HEK293 (cell line): Measurements from ENCODE around the gene C2CD2L.

Source experiments
- BCL11A ChIP-seq: fragments of 450-650 bp; formaldehyde crosslinking; IDR thresholded peaks from 2 replicates; pipeline ENCODE4 v1.5.1; 2016; ENCODE audit warnings: low read depth, missing biosample characterization, missing genetic modification characterization
- EGR2 ChIP-seq: fragments of 450-650 bp; formaldehyde crosslinking; IDR thresholded peaks from 2 replicates; pipeline ENCODE4 v1.5.1; 2016; ENCODE audit warnings: low read depth, missing biosample characterization, missing genetic modification characterization
- FEZF1 ChIP-seq: fragments of 450-650 bp; formaldehyde crosslinking; IDR thresholded peaks from 2 replicates; pipeline ENCODE4 v1.5.1; 2016; ENCODE audit warnings: missing biosample characterization, missing genetic modification characterization
- KLF8 ChIP-seq: fragments of 450-650 bp; formaldehyde crosslinking; IDR thresholded peaks from 2 replicates; pipeline ENCODE4 v1.5.1; 2016; ENCODE audit warnings: missing biosample characterization, missing genetic modification characterization
- MYNN ChIP-seq: fragments of 450-650 bp; formaldehyde crosslinking; IDR thresholded peaks from 2 replicates; pipeline ENCODE4 v1.5.1; 2016; ENCODE audit warnings: missing biosample characterization, missing genetic modification characterization, borderline replicate concordance
- OSR2 ChIP-seq: fragments of 450-650 bp; formaldehyde crosslinking; IDR thresholded peaks from 2 replicates; pipeline ENCODE4 v1.5.1; 2016; ENCODE audit warnings: missing biosample characterization, missing genetic modification characterization
- PRDM6 ChIP-seq: fragments of 450-650 bp; formaldehyde crosslinking; IDR thresholded peaks from 2 replicates; pipeline ENCODE4 v1.5.1; 2017; ENCODE audit warnings: missing biosample characterization, missing genetic modification characterization
- REPIN1 ChIP-seq: fragments of 450-650 bp; formaldehyde crosslinking; IDR thresholded peaks from 2 replicates; pipeline ENCODE4 v1.5.1; 2017; ENCODE audit warnings: missing biosample characterization, missing genetic modification characterization, low read depth
- TRIM28 ChIP-seq: IDR thresholded peaks from 2 replicates; pipeline ENCODE4 v1.6.1; 2011; ENCODE audit warnings: low read length, control low read depth, borderline replicate concordance
- YY2 ChIP-seq: fragments of 450-650 bp; formaldehyde crosslinking; IDR thresholded peaks from 2 replicates; pipeline ENCODE4 v1.5.1; 2016; ENCODE audit warnings: missing biosample characterization, missing genetic modification characterization
- ZBTB17 ChIP-seq: fragments of 450-650 bp; formaldehyde crosslinking; IDR thresholded peaks from 2 replicates; pipeline ENCODE4 v1.5.1; 2016; ENCODE audit warnings: missing biosample characterization, missing genetic modification characterization
- ZBTB20 ChIP-seq: fragments of 450-650 bp; formaldehyde crosslinking; IDR thresholded peaks from 2 replicates; pipeline ENCODE4 v1.5.1; 2016; ENCODE audit warnings: missing biosample characterization, missing genetic modification characterization
- ZBTB8A ChIP-seq: fragments of 450-650 bp; formaldehyde crosslinking; IDR thresholded peaks from 2 replicates; pipeline ENCODE4 v1.5.1; 2016; ENCODE audit warnings: missing biosample characterization, missing genetic modification characterization
- ZNF114 ChIP-seq: fragments of 450-650 bp; formaldehyde crosslinking; IDR thresholded peaks from 2 replicates; pipeline ENCODE4 v1.5.0; 2017; ENCODE audit warnings: missing biosample characterization, missing genetic modification characterization
- ZNF138 ChIP-seq: fragments of 450-650 bp; formaldehyde crosslinking; IDR thresholded peaks from 2 replicates; pipeline ENCODE4 v1.5.1; 2016; ENCODE audit warnings: missing biosample characterization, missing genetic modification characterization, borderline replicate concordance
- ZNF211 ChIP-seq: fragments of 450-650 bp; formaldehyde crosslinking; IDR thresholded peaks from 2 replicates; pipeline ENCODE4 v1.5.1; 2016; ENCODE audit warnings: low read depth, missing biosample characterization, missing genetic modification characterization
- ZNF23 ChIP-seq: fragments of 450-650 bp; formaldehyde crosslinking; IDR thresholded peaks from 2 replicates; pipeline ENCODE4 v1.5.1; 2016; ENCODE audit warnings: missing biosample characterization, missing genetic modification characterization, borderline replicate concordance
- ZNF24 ChIP-seq: fragments of 450-650 bp; formaldehyde crosslinking; IDR thresholded peaks from 2 replicates; pipeline ENCODE4 v1.5.1; 2016; ENCODE audit warnings: missing biosample characterization, missing genetic modification characterization
- ZNF248 ChIP-seq: fragments of 450-650 bp; formaldehyde crosslinking; IDR thresholded peaks from 2 replicates; pipeline ENCODE4 v1.5.1; 2017; ENCODE audit warnings: missing biosample characterization, missing genetic modification characterization
- ZNF394 ChIP-seq: fragments of 450-650 bp; formaldehyde crosslinking; IDR thresholded peaks from 2 replicates; pipeline ENCODE4 v1.5.1; 2016; ENCODE audit warnings: missing biosample characterization, missing genetic modification characterization, mild to moderate bottlenecking, moderate library complexity, borderline replicate concordance
- ZNF433 ChIP-seq: fragments of 450-650 bp; formaldehyde crosslinking; IDR thresholded peaks from 2 replicates; pipeline ENCODE4 v1.5.1; 2016; ENCODE audit warnings: missing biosample characterization, missing genetic modification characterization, low read depth
- ZNF571 ChIP-seq: fragments of 450-650 bp; formaldehyde crosslinking; IDR thresholded peaks from 2 replicates; pipeline ENCODE4 v1.5.0; 2017; ENCODE audit warnings: missing biosample characterization, missing genetic modification characterization
- ZNF580 ChIP-seq: fragments of 450-650 bp; formaldehyde crosslinking; IDR thresholded peaks from 2 replicates; pipeline ENCODE4 v1.5.1; 2016; ENCODE audit warnings: missing biosample characterization, missing genetic modification characterization
- ZNF610 ChIP-seq: fragments of 450-650 bp; formaldehyde crosslinking; IDR thresholded peaks from 2 replicates; pipeline ENCODE4 v1.5.1; 2016; ENCODE audit warnings: missing biosample characterization, missing genetic modification characterization, borderline replicate concordance
- ZNF624 ChIP-seq: fragments of 450-650 bp; formaldehyde crosslinking; IDR thresholded peaks from 2 replicates; pipeline ENCODE4 v1.5.1; 2017; ENCODE audit warnings: missing biosample characterization, missing genetic modification characterization
- ZNF692 ChIP-seq: fragments of 450-650 bp; formaldehyde crosslinking; IDR thresholded peaks from 2 replicates; pipeline ENCODE4 v1.5.1; 2016; ENCODE audit warnings: missing biosample characterization, missing genetic modification characterization
- ZNF707 ChIP-seq: fragments of 450-650 bp; formaldehyde crosslinking; IDR thresholded peaks from 2 replicates; pipeline ENCODE4 v1.5.1; 2016; ENCODE audit warnings: missing biosample characterization, missing genetic modification characterization
- ZNF768 ChIP-seq: fragments of 450-650 bp; formaldehyde crosslinking; IDR thresholded peaks from 2 replicates; pipeline ENCODE4 v1.5.1; 2018; ENCODE audit warnings: missing biosample characterization, mild to moderate bottlenecking, missing genetic modification characterization
- ZNF792 ChIP-seq: fragments of 450-650 bp; formaldehyde crosslinking; IDR thresholded peaks from 2 replicates; pipeline ENCODE4 v1.5.1; 2016; ENCODE audit warnings: missing biosample characterization, missing genetic modification characterization
- ZNF830 ChIP-seq: fragments of 450-650 bp; IDR thresholded peaks from 2 replicates; pipeline ENCODE4 v1.5.0; 2018; ENCODE audit warnings: missing biosample characterization, missing genetic modification characterization, low read depth, mild to moderate bottlenecking, moderate library complexity
- ZSCAN16 ChIP-seq: fragments of 450-650 bp; formaldehyde crosslinking; IDR thresholded peaks from 2 replicates; pipeline ENCODE4 v1.5.1; 2016; ENCODE audit warnings: missing biosample characterization, missing genetic modification characterization
- TF ChIP-seq, protein P1 (sequence below): fragments of 450-650 bp; formaldehyde crosslinking; IDR thresholded peaks from 2 replicates; pipeline ENCODE4 v1.5.1; 2016; ENCODE audit warnings: missing biosample characterization, missing genetic modification characterization
- TF ChIP-seq, protein P2 (sequence below): fragments of 450-650 bp; formaldehyde crosslinking; IDR thresholded peaks from 2 replicates; pipeline ENCODE4 v1.5.1; 2017; ENCODE audit warnings: missing biosample characterization, mild to moderate bottlenecking, missing genetic modification characterization, moderate library complexity
- TF ChIP-seq, protein P3 (sequence below): fragments of 450-650 bp; formaldehyde crosslinking; IDR thresholded peaks from 2 replicates; pipeline ENCODE4 v1.5.1; 2016; ENCODE audit warnings: missing biosample characterization, missing genetic modification characterization

Gene C2CD2L

GRCh38 chr11:119106564-119107537 lies at the start of gene C2CD2L (continued):
- no peak for TF ChIP-seq PRDM6 (tag by site-specific recombination)
- peak; percentile 71 for TF ChIP-seq ZBTB20 (tag by site-specific recombination)
- no peak for TF ChIP-seq ZNF23 (tag by site-specific recombination)
- peak; percentile 67 for TF ChIP-seq EGR2 (tag by site-specific recombination)
- TF ChIP-seq, protein P1, sequence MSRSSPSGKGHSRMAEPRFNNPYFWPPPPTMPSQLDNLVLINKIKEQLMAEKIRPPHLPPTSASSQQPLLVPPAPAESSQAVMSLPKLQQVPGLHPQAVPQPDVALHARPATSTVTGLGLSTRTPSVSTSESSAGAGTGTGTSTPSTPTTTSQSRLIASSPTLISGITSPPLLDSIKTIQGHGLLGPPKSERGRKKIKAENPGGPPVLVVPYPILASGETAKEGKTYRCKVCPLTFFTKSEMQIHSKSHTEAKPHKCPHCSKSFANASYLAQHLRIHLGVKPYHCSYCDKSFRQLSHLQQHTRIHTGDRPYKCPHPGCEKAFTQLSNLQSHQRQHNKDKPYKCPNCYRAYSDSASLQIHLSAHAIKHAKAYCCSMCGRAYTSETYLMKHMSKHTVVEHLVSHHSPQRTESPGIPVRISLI (tag by site-specific recombination): no peak
- TF ChIP-seq ZBTB17 (tag by site-specific recombination): peak; percentile 90
- TF ChIP-seq ZNF707: no peak
- no peak for TF ChIP-seq ZNF571 (tag by site-specific recombination)
- no peak for TF ChIP-seq ZNF768 (tag by site-specific recombination)
- peak; percentile 79 for TF ChIP-seq ZNF692 (tag by site-specific recombination)
- TF ChIP-seq OSR2 (tag by site-specific recombination): no peak
- no peak for TF ChIP-seq ZNF211 (tag by site-specific recombination)
- TF ChIP-seq, protein P2, sequence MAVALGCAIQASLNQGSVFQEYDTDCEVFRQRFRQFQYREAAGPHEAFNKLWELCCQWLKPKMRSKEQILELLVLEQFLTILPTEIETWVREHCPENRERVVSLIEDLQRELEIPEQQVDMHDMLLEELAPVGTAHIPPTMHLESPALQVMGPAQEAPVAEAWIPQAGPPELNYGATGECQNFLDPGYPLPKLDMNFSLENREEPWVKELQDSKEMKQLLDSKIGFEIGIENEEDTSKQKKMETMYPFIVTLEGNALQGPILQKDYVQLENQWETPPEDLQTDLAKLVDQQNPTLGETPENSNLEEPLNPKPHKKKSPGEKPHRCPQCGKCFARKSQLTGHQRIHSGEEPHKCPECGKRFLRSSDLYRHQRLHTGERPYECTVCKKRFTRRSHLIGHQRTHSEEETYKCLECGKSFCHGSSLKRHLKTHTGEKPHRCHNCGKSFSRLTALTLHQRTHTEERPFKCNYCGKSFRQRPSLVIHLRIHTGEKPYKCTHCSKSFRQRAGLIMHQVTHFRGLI (tag by site-specific recombination): no peak
- TF ChIP-seq TRIM28: no peak
- no peak for TF ChIP-seq ZNF624 (tag by site-specific recombination)
- no peak for TF ChIP-seq ZNF830
- TF ChIP-seq ZNF433 (tag by site-specific recombination): no peak
- TF ChIP-seq BCL11A (tag by site-specific recombination): no peak
- TF ChIP-seq REPIN1 (tag by site-specific recombination): no peak
- no peak for TF ChIP-seq YY2 (tag by site-specific recombination)
- no peak for TF ChIP-seq FEZF1
- no peak for TF ChIP-seq ZNF114 (tag by site-specific recombination)
- no peak for TF ChIP-seq MYNN (tag by site-specific recombination)
- TF ChIP-seq ZNF792: no peak
- TF ChIP-seq ZNF248 (tag by site-specific recombination): no peak
- TF ChIP-seq ZNF138 (tag by site-specific recombination): no peak
- TF ChIP-seq ZNF24 (tag by site-specific recombination): no peak; the same call in none of the 2 replicates
- peak; percentile 48; the same call in 1 of the 2 replicates for TF ChIP-seq ZNF394 (tag by site-specific recombination)
- TF ChIP-seq ZNF610: no peak
- peak; percentile 54; the same call in 1 of the 2 replicates for TF ChIP-seq KLF8 (tag by site-specific recombination)
- TF ChIP-seq ZNF580 (tag by site-specific recombination): no peak
- TF ChIP-seq, protein P3, sequence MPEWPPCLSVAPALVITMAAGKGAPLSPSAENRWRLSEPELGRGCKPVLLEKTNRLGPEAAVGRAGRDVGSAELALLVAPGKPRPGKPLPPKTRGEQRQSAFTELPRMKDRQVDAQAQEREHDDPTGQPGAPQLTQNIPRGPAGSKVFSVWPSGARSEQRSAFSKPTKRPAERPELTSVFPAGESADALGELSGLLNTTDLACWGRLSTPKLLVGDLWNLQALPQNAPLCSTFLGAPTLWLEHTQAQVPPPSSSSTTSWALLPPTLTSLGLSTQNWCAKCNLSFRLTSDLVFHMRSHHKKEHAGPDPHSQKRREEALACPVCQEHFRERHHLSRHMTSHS: no peak
- TF ChIP-seq ZSCAN16 (tag by site-specific recombination): no peak
- TF ChIP-seq ZBTB8A (tag by site-specific recombination): no peak
